Pancreas (tissue), 10 donors: ENCODE results near the gene RNF212. TPM values are rescaled to one million over a fixed set of nuclear protein-coding genes. Genes with fewer than 3 reads are reported as not detected.

Experiments
- ATAC-seq, 4 donors: fragments of 200-7000 bp; cut with Tn5 transposase; one replicate each; pipeline versions ENCODE4 v1.8.0 to v1.9.1; 2020; ENCODE audit warnings: mild to moderate bottlenecking in 4 of 4, moderate library complexity in 4 of 4
- DNase-seq, 6 donors: peaks; one replicate each; pipeline ENCODE4 v3.0.0-alpha.2; 2020
- FAIRE-seq: peaks from 2 replicates; lab custom pipeline; 2012; peaks lifted over from hg19 to GRCh38; lab: Jason Lieb, UNC
- H3K27ac ChIP-seq, 4 donors: fragments of 200-600 bp; sonication (generic); 1 replicate in 3 of 4; 2 replicates in 1 of 4; pipeline versions ENCODE4 v1.5.0 to v1.8.0; 2020
- H3K27me3 ChIP-seq, 4 donors: fragments of 200-600 bp; one replicate each; pipeline ENCODE4 v1.8.0; 2021
- H3K36me3 ChIP-seq, 3 donors: fragments of 200-600 bp; sonication (generic) in 1 of 3; one replicate each; pipeline versions ENCODE4 v1.5.0 to v1.8.0; 2020 to 2021
- H3K4me1 ChIP-seq, 3 donors: fragments of 200-600 bp; one replicate each; pipeline ENCODE4 v1.8.0; 2021
- H3K4me3 ChIP-seq, 4 donors: fragments of 200-600 bp; sonication (generic) in 2 of 4; one replicate each; pipeline versions ENCODE4 v1.5.0 to v1.8.0; 2020 to 2021
- H3K9me3 ChIP-seq, 4 donors: fragments of 200-600 bp; one replicate each; pipeline ENCODE4 v1.8.0; 2021
- CTCF ChIP-seq, 4 donors: fragments of 200-600 bp; sonication (generic) in 3 of 4; IDR thresholded peaks; one replicate each; pipeline versions ENCODE4 v1.5.0 to v1.8.0; 2021; ENCODE audit warnings: antibody characterized with exemption in 4 of 4
- WGBS, 2 donors: extraction: QIAGEN DNeasy Blood & Tissue Kit; methylation state at CpG; one replicate each; pipeline ENCODE4 v1.1.7; 2013; 5-methylcytosine and 5-hydroxymethylcytosine counted together
- intact Hi-C, 3 donors: fragments of 100-400 bp; cut with DNase I; formaldehyde crosslinking; loops; one replicate each; pipeline versions ENCODE4 v1.11.1 to v1.14.2; 2022
- polyA plus RNA-seq, 2 donors: library from polyadenylated mRNA; stranded (reverse); fragments of 200-250 nt; gene quantifications; one replicate each; pipeline ENCODE4 v1.2.3, GENCODE V29; 2013
- total RNA-seq, 6 donors: library from RNA; stranded (reverse); fragmentation: NEBNext Ultra II Directional in 4 of 6; extraction: Animal tissue kit (Norgen Biotek cat#: 25700) in 4 of 6; gene quantifications; one replicate each; pipeline versions ENCODE4 v1.2.1 to v1.2.4, GENCODE V29; 2021 to 2023
- donor health status: healthy with polysubstance abuse.
- donor health status: DM: no; HTN: no; CAD: no; lungs with moderate emphysema.
- donor health status: DM: no; HTN: no; CAD: no.
- donor health status: control.
- donor health status: control.
- donor health status: Bipolar disorder and iron deficiency.
- donor health status: DM: yes; HTN: yes; CAD: no.
- donor health status: DM: no; HTN: no; CAD: no.
- donor health status: DM: no; HTN: no; CAD: no.
- donor health status: DM: yes; HTN: yes; CAD: no.

RNF212 gene
- total and polyA plus RNA-seq, 8 donors, result 12.0 to 40.3 (median 19.2) TPM

- H3K27ac ChIP-seq, result peak overlapping the region in 3 of 4 donors; percentile 57 to 75 (median 69)
- intact Hi-C loops, result no loop called here
- peak overlapping the region in 2 of 4 donors; percentile 37 to 40 for H3K4me3 ChIP-seq
- DNase-seq, result peak in 3 of 6 donors; percentile 55 to 76 (median 62)
- FAIRE-seq, result no peak
- H3K36me3 ChIP-seq, result no peaks in the 10 kb centered on the region
- no peaks in the 10 kb centered on the region for H3K9me3 ChIP-seq
- H3K4me1 ChIP-seq, result peaks cover 0 to 2% (median 0%) of the 10 kb centered on the region in 3 donors
- WGBS, 2 donors, result 63 to 68% methylated on average over 6 of the region's 6 CpGs
- H3K27me3 ChIP-seq, result no peaks in the 10 kb centered on the region
- TF ChIP-seq CTCF (IDR thresholded peaks at IDR 0.05), result no peak
- peak in 2 of 4 donors; percentile 13 to 15 for ATAC-seq
Measured at GRCh38 chr4:1151541-1151940, 38.2 kb upstream of the RNF212 start.

GRCh38 chr4:1150875-1151274 is 37.5 kb upstream of the RNF212 start:
- TF ChIP-seq CTCF (IDR thresholded peaks at IDR 0.05), result no peak
- Histone ChIP-seq H3K36me3 (no peaks in the 10 kb centered on the region), H3K27ac (no peak overlapping the region), H3K9me3 (no peaks in the 10 kb centered on the region), H3K27me3 (no peaks in the 10 kb centered on the region), H3K4me3 (no peak overlapping the region), H3K4me1 (peaks cover 0 to 2% (median 0%) of the 10 kb centered on the region in 3 donors)
- ATAC-seq (no peak), FAIRE-seq (no peak), DNase-seq (no peak)
- intact Hi-C loops, result no loop called here
- WGBS, 2 donors, result 75 to 96% methylated on average over 3 of the region's 3 CpGs

- Histone ChIP-seq H3K36me3 (no peaks in the 10 kb centered on the region), H3K4me1 (peaks cover 0 to 10% (median 5%) of the 10 kb centered on the region in 3 donors), H3K27me3 (no peaks in the 10 kb centered on the region), H3K27ac (no peak overlapping the region), H3K4me3 (no peak overlapping the region), H3K9me3 (no peaks in the 10 kb centered on the region)
- TF ChIP-seq CTCF (IDR thresholded peaks at IDR 0.05), result no peak
- 82 to 96% methylated on average over 1 of the region's 1 CpG for WGBS, 2 donors
- ATAC-seq (no peak), FAIRE-seq (no peak), DNase-seq (no peak)
- intact Hi-C loops, result loop anchor here in 2 of 3 donors (10.0 kb wide), 2 partner anchors 105 to 205 kb away; partner anchors contain the start of genes CTBP1 (in 1 of the 2) and UVSSA (in 1 of the 2)
Measured at GRCh38 chr4:1139860-1140259, 26.5 kb upstream of the RNF212 start.

- DNase-seq (no peak), FAIRE-seq (no peak), ATAC-seq (no peak)
- Histone ChIP-seq H3K4me1 (peaks cover 0 to 10% (median 5%) of the 10 kb centered on the region in 3 donors), H3K9me3 (no peaks in the 10 kb centered on the region), H3K27me3 (no peaks in the 10 kb centered on the region), H3K36me3 (no peaks in the 10 kb centered on the region), H3K27ac (peak overlapping the region in 1 of 4 donors; percentile 19), H3K4me3 (no peak overlapping the region)
- 92 to 93% methylated on average over 2 of the region's 2 CpGs for WGBS, 2 donors
- intact Hi-C loops, result loop anchor here in 2 of 3 donors (10.0 kb wide), 2 partner anchors 107 to 207 kb away; partner anchors contain the start of genes CTBP1 (in 1 of the 2) and UVSSA (in 1 of the 2)
- TF ChIP-seq CTCF (IDR thresholded peaks at IDR 0.05), result no peak
Measured at GRCh38 chr4:1137850-1138249, 24.5 kb upstream of the RNF212 start.
